NCI-H187 treated with DMSO at 0.1 percent for 48 hours (cell line): Measurements from ENCODE around the gene BICRA.
"Not testable (repeated sequence)": the region's sequence is repeated elsewhere in the genome, so short reads cannot be mapped to it uniquely, and the experiment has no call there.

Experiments used
- DNase-seq: peaks from one replicate; lab custom pipeline; 2025; lab: John Stamatoyannopoulos, UW

BICRA gene

DNA sequence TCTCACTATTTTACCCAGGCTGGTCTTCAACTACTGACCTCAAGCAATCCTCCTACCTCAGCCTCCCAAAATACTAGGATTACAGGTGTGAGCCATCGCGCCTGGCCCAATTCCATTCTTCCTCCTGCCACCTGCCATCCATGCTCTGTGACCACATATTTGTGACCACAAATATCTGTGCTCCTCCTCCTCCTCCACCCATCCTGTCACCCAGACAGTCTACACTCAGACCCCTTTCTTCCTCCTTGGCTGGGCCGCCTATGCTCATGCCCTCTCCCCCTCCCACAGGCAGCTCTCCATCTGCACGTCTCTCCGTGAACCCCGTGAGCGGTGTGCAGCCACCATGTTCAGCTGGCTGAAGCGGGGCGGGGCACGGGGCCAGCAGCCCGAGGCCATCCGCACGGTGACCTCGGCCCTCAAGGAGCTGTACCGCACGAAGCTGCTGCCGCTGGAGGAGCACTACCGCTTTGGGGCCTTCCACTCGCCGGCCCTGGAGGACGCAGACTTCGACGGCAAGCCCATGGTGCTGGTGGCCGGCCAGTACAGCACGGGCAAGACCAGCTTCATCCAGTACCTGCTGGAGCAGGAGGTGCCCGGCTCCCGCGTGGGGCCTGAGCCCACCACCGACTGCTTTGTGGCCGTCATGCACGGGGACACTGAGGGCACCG lies 107.5 kb downstream of the BICRA start:
- DNase-seq = no peak

DNA sequence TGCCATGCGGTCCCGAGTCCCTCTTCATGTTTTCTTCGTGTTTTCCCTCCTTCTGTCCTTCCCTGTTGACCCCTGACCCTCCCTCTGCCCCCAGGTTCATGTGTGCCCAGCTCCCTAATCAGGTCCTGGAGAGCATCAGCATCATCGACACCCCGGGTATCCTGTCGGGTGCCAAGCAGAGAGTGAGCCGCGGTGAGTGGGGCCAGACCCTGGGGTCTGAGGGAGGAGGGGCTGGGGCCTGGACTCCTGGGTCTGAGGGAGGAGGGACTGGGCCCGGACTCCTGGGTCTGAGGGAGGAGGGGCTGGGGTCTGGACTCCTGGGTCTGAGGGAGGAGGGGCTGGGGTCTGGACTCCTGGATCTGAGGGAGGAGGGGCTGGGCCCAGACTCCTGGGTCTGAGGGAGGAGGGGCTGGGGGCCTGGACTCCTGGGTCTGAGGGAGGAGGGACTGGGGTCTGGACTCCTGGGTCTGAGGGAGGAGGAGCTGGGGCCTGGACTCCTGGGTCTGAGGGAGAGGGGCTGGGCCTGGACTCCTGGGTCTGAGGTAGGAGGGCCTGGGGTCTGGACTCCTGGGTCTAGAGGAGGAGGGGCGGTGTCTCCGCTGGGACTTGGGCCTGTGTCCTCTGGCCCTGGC lies 109.6 kb downstream of the BICRA start:
- DNase-seq = not testable (repeated sequence)

DNA sequence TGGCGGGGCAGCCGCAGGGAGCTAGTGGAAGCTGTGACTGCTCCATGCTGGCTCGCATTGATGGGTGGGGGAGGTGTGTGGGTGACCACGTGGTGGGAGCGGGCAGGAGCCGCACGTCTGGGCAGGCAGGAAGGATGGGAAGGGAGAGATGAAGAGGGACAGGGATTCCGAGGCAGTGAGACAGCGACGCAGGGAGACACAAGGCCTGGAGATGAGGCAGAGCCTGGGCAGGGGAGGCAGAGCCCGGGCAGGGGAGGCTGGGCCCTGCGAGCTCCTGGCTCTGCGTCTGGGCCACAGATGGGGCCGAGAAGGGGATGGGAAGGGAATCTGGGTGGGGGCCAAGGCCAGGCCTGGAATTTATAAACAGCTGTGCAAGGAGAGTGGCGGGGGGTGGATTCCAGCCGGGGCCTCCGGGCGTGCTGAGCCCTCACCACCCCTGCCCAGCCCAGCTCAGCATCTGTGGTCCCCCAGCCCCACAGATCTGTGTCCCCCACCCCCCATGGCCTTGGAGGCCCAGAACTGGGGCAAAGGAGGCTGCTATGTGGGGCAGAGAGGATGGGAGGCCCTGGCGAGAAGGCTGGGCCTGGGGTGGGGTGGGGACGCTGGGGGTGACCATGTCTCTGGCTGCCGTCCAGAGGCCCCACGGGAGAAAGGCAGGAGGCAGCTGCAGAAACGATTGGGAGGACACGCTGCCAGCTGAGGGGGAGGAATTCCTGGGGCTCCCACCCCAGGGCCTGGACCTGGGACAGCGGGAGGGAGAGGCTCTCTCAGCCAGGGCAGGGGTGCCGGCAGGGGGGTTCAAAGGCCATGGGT lies 110.3 kb downstream of the BICRA start:
- DNase-seq = no peak

DNA sequence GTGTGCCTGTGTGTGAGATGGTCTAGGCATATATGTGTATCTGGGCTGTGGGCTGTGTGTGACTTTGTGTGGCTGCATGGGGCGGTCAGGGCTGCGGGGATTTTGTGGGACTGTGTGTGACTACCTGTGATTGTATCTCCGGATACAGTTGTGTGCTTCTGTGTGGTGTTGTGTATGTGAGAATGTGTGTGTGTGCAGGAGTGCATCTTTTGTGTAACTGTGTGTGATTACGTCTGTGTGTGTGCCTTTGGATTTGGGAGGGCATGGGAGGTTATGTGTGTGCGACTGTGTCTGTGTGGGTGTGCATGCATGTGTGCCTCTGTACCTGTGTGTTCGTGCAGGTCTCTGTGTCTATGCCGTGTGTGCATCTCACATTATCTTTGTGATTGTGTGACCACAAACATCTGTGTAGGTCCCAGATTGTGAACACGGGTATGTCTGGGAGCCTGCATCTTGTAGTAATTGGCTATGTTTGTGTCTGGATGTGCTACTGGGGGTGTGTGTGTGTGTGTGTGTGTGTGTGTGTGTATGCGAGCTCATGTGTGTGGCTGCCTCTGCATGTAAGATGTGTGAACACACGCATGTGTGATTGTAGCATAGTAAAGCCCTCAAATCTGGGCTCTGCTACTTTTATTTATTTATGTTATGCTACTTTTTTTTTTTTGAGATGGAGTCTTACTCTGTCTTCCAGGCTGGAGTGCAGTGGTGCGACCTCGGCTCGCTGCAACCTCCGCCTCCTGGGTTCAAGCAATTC lies 111.9 kb downstream of the BICRA start:
- DNase-seq = no peak

DNA sequence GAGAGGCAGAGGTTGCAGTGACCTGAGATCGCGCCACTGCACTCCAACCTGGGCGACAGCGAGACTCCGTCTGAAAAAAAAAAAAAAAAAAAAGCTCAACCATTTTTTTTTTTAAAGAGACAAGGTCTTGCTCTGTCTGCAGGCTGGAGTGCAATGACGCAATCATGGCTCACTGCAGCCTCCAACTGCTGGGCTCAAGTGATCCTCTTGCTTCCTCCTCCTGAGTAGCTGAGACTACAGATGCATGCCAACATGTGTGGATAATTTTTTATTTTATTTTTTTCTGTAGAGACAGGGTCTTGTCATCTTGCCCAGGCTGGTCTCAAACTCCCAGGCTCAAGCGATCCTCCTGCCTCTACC lies 114.6 kb downstream of the BICRA start:
- DNase-seq = no peak

DNA sequence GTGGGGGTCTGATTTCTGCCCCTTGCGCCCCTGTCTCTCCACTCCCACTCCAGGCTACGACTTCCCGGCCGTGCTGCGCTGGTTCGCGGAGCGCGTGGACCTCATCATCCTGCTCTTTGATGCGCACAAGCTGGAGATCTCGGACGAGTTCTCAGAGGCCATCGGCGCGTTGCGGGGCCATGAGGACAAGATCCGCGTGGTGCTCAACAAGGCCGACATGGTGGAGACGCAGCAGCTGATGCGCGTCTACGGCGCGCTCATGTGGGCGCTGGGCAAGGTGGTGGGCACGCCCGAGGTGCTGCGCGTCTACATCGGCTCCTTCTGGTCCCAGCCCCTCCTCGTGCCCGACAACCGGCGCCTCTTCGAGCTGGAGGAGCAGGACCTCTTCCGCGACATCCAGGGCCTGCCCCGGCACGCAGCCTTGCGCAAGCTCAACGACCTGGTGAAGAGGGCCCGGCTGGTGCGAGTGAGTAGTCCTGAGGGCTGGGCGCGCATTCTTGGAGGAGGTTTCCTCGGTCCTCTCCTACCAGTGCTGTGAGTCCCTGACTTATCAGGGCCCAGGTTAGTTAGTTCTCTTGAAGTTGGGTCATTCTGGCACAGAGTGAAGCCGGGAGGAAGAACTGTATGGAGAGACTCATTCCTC lies 116.9 kb downstream of the BICRA start:
- DNase-seq = no peak

DNA sequence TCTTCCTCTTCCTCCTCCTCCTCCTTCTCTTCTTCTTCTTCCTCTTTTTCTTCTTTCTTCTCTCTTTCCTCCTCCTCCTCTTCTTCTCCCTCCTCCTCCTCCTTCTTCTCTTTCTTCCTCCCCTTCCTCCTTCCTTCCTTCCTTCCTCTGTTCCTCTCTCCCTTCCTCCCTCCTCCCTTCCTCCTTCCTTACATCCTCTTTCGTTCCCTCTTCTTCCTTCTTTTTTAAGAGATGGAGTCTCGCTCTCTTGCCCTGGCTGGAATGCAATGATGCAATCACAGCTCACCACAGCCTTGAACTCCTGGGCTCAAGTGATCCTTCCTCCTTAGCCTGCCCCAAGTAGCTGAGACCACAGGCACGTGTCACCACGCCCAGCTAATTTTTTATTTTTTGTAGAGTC lies 117.5 kb downstream of the BICRA start:
- DNase-seq = no peak

DNA sequence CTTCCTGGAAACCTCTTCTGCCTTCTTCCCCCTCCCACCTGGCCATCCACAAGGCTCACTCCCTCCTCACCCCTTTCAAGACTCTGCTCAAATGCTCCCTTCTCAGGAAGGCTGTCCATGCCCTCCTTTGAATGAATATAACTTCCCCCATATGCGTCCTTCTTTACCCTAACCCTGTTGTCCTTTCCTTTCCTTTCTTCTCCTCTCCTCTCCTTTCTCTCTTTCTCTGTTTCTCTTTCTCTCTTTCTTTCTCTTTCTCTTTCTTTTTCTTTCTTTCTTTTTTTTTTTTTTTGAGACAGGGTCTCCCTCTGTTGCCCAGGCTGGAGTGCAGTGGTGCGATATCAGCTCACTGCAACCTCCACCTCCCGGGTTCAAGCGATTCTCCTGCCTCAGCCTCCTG lies 119.4 kb downstream of the BICRA start:
- not testable (repeated sequence) for DNase-seq

DNA sequence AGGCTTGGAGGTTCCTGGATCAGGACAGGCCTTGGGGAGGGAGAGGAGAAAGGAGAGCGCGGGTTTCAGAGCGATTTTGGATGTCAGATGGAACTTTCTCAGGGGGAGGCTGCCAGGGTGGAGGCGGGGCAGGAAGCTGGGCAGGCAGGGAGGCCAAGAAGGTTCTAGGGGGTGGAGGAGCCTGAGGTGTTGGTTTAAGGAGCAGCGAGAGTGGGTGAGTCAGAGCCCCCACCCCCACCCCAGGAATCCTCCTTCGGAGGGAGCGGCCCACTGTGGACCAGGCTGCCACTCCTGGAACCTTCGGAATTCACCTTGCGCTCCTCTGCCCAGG lies 120.5 kb downstream of the BICRA start:
- DNase-seq = no peak

DNA sequence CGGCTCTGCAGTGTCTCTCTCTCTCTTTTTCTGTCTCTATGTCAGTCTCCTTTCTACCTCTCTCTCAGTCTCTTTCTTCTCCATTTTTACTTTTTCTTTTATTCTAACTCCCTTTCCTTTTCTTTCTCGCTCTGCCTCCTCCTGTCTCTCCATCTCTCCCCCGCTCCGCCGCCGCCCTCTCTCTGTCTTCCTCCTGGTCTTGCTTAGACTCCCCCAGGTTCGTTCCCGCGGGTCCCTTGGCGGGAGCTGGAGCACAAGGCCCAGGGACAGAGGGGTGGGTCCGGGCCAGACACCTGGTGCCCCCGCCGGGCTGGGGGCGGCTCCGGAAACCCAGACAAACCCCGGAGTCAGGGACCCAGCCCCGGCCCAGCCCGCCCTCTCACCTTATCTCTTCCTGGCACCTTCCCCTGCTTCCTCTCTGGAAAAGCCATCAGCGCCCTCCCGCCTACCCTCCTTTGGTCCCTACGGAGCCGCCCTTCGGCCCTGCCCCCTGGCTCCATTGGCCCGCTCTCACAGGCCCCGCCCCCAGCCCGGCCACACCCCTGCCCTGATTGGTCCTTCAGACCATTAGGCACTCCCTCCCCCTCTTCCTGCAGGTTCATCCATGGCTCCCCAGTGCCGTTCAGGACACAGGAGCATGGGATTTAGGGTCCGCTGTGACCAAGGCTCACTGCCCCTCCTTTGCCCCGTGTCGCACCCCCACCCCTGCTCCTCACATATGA lies 121.0 kb downstream of the BICRA start:
- no peak for DNase-seq

DNA sequence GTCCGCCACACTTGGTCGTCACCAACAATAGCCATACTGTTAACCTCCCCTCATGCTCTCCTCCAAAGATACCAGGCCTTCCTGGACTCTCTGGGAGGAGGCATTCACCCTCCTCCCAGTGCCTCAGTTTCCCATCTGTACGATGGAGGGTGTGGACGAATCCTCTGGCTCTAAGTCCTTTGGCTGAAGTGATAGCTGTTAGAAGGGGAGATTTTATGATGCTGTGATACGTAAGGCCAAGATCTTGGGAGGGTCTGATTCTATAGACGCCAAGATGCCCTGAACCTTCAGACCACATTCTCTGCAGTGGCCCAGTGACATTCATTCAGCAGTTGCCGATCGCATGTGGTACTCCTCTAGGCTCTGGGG lies 121.6 kb downstream of the BICRA start:
- DNase-seq = no peak

DNA sequence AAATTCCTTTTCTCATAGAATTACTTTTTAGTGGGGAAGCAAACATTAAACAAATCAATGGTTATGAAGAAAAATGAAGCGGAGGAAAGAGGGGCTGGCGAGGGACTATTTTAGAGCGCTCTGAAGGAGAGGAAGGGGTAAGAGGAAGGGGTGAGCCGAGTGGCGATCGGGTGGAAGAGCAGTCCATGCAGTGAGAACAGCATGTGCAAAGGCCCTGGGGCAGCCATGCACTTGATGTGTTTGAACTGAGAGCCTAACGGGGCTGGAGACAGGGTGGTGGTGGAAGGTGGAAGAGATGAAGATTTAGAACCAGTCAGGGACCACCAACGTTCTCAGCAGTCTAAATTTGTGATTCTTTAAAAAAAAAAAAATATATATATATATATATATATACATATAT lies 122.0 kb downstream of the BICRA start:
- no peak for DNase-seq

DNA sequence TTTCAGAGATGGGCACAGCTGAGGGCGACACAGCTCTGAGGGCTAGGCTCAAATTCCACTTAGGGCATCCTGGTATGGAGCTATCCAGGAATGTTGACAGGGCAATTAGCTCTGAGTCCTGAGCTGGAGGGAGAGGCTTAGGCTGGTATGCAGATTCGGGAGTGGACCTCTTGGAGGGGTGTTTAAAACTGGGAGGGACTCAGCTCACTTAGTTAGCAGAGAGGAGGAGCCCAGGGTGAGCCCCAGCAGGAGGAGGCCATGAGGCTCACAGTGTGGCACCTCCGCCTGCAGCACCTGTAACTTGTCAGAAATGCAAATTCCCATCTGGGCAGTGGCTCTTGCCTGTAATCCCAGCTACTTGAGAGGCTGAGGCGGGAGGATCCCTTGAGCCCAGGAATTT lies 126.2 kb downstream of the BICRA start:
- DNase-seq = no peak

DNA sequence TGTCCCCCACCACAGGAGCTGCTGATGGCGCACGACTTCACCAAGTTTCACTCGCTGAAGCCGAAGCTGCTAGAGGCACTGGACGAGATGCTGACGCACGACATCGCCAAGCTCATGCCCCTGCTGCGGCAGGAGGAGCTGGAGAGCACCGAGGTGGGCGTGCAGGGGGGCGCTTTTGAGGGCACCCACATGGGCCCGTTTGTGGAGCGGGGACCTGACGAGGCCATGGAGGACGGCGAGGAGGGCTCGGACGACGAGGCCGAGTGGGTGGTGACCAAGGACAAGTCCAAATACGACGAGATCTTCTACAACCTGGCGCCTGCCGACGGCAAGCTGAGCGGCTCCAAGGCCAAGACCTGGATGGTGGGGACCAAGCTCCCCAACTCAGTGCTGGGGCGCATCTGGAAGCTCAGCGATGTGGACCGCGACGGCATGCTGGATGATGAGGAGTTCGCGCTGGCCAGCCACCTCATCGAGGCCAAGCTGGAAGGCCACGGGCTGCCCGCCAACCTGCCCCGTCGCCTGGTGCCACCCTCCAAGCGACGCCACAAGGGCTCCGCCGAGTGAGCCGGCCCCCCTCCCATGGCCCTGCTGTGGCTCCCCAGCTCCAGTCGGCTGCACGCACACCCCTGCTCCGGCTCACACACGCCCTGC lies 132.1 kb downstream of the BICRA start:
- DNase-seq = no peak

DNA sequence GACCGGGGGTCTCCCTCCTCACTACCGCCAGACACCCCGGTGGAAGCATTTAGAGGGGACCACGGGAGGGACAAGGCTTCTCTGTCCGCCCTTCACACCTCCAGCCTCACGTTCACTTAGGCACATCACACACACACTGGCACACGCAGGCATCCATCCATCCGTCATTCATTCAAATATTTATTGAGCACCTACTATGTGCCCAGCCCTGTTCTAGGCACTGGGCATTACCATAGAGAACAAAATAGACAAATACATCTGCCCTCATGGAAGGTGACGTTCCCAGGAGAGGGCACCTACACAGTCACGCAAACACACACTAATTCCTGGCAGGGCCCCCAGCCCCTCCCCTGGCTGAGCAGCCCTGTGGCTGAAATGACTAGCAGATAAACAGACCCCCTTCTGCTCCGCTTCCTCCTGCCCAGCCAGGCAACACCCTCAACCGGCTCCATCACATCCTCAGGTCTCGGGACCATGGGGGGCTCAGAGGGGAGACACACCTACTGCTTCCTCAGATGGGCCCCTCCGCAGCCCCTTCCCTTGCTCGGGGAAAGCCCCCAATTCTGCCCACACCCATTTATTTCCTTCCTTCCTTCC lies 132.7 kb downstream of the BICRA start:
- no peak for DNase-seq

DNA sequence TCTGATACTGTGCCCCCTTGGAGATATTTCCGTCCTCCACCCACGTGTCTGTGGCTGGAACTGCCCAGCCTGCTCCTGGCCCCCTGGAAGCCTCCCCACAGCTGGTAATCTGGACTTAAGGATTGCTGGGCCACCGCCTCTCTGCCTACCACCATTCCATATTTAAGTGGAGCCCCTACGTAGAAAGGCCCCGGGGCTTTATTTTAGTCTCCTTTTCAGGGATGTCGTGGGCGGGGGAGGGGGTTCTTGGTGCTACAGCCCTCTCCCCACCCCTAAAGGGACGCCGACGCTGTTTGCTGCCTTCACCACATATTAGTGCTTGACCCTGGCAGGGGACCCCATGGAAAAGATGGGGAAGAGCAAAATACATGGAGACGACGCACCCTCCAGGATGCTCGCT lies 133.7 kb downstream of the BICRA start:
- no peak for DNase-seq

DNA sequence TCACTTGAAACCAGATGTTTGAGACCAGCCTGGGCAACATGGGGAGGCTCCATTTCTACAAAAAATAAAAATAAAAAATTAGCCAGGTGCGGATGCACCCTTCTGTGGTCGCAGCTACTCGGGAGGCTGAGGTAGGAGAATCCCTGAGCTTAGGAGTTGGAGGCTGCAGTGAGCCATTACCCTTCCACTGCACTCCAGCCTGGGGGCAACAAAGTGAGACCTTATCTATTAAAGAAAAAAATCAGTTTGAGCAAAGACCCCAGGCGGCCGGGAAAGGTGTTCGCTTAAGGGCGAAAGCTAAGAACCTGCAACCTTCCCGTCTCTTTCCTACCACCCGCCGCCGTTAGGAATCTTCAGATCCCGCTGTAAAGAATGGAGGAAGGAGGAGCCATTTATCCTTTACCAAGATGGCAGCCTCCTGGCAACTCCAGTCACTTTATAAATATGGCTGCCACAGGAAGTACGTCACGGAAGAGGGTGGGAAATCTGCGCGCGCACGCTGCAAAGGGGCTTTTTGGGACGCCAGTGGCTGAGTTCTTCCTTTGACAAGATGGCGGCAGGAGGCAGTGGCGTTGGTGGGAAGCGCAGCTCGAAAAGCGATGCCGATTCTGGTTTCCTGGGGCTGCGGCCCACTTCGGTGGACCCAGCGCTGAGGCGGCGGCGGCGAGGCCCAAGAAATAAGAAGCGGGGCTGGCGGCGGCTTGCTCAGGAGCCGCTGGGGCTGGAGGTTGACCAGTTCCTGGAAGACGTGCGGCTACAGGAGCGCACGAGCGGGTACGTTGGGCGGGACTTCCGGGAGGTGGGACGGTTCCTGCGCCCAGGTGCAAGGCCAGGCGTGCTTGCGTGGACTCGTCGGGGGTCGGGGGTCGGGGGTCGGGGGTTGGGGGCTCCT lies 136.3 kb downstream of the BICRA start, which contains the start of gene NOP53:
Gene NOP53, plus strand, starts transcription at position 537 of the 892 bp plus-strand sequence. Its CDS starts 14 bp downstream, at position 551.
- DNase-seq = peak; percentile 73

DNA sequence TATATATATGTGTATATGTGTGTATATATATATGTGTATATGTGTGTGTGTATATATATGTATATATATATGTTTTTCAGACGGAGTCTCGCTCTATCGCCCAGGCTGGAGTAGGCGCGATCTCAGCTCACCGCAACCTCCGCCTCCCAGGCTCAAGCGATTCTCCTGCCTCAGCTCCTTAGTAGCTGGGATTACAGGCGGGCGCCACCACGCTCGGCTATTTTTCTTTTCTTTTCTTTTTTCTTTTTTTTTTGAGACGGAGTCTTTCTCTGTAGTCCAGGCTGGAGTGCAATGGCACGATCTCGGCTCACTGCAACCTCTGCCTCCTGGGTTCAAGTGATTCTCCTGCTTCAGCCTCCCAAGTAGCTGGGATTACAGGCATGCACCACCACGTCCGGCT lies 137.2 kb downstream of the BICRA start:
- DNase-seq = not testable (repeated sequence)

DNA sequence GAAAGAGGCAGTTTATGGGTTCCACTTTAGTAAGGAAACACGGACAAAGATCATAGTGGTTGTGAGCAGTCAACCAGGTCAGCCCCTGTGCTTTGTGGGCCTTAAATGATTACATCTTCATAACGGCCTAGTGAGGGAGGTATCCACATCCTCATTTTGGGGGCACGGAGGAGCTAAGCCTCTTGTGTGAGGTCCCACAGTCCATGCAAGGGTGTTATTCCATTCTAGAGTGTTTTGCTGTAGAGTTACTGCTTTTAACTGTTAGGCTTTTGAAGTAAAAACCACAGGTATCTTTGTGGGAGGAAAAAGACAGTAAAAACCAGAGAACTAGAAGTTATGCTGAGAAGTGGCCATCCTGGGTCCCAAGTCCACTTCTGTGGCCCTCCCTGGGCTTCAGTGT lies 140.4 kb downstream of the BICRA start:
- no peak for DNase-seq
